ENCODE results near the gene SNAP25.

Gene SNAP25

DNA sequence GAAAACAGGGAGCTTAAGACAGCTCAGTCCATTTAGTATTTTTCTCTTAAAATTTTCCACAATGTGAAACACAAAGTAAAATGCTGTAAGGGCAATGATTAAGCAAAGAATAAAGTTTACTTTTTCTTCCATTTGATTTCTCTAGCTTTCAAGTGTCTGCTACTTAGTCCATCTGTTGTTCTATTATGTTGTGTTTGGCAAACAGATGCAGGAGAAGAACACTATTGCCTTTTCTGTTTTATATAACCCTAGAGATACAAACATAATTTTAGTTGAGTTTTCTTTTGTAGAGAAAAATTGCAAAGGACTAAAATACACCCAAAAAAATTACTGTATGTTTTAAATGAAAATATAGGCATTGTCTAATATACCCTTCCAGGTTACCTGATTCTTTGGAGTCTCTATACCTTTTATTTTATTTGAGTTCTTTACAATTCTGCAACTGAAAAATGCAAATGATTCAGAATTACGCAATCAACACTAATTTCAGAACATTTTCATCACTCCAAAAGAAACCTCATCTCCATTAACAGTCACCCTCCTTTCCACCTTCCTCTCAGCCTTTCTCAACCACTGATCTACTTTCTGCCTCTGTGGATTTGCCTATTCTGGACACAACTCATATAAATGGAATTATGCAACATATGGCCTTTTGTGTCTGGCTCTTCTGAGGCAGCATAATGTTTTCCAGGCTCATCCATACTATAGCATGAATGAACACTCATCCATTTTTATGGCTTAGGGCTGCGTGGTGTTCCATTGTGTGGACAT, 118.5 kb downstream of the SNAP25 start:
- no peak for DNase-seq

- DNase-seq, result no peak
Observed at GRCh38 chr20:10338426-10339180, 120.0 kb downstream of the SNAP25 start.

DNA sequence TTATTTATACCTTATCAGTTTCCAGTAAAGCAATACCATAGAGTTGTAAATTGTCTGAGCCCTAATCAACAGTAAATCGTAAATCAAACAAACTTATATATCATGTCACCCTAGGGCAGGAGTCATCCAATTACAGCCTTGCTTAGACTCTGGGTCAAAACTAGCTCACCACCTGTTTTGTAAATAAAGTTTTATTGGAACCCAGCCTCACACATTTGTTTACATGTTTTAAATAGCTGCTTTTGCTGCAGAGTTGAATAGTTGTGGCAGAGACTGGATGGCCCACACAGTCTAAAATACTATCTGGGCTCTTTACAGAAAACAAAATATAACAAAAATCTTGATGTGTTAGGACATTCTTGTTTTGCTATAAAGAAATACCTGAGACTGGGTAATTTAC, 121.0 kb downstream of the SNAP25 start:
- DNase-seq, result no peak

DNA sequence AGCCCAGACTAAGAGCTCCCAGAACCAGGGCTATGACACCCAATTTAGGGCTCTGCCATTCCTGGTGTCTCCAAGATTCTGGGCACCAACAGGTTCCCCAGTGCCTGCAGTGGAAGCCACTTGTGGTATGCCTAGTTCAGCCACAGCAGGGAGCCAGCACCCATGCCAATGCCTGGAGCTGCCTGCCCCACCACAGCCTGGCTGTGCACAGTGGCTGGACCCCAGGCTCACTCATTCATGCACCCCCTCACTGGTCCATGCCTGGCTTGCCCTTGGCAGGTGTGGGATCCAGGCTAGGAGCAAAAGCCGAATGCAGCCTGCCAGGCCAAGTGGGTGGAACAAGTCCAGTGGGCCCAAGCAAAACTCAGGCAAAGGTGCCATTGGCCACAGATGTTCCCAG, 123.5 kb downstream of the SNAP25 start:
- no peak for DNase-seq

- no peak for DNase-seq
Observed at GRCh38 chr20:10344953-10345352, 126.3 kb downstream of the SNAP25 start.

GRCh38 chr20:10347086-10347880, 128.7 kb downstream of the SNAP25 start:
- DNase-seq, result no peak

DNA sequence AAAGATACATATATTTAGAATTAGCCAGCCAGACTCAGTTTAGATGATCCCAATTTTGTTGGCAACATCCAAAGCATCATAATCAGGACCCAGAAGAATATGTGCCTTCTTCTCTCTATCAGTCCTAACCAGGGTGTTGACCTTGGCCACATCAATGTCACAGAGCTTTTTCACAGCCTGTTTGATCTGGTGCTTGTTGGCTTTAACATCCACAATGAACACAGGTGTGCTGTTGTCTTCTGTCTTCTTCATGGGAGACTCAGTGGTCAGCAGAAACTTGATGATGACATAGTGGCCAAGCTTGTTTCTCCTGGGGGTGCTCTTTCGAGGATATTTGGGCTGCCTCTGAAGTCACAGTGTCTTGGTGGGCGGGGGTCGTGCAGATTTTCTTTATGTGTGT, 130.5 kb downstream of the SNAP25 start:
- no peak for DNase-seq

DNA sequence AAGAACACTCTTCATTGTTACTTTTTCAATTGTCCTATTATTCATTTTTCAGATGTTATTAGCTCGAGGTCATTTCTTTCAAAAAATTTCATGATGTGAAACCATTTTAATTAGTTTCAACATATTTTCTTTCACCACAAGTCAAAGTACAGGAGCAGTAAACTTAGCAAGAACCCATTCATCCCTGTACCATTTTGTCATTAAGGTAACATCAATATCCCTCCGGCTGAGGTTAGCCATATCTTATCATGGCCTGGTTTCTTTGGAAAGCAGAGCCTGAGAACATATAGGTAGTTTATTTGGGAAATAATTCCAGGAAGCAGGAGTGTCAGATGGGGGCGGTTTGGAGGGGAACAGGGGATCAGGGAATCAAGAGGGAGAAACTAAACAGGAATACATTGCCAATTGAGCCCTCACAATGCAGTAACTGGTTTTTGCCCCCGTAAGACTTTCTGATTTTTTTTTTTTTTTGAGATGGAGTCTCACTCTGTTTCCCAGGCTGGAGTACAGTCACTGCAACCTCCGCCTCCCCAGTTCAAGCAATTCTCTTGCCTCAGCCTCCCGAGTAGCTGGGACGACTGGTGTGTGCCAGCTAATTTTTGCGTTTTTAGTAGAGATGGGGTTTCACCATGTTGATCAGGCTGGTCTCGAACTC, 131.7 kb downstream of the SNAP25 start:
- no peak for DNase-seq

GRCh38 chr20:10352934-10353824, 134.5 kb downstream of the SNAP25 start:
- DNase-seq, result no peak

- DNase-seq, result no peak
Observed at GRCh38 chr20:10356628-10357027, 138.0 kb downstream of the SNAP25 start.
